Activated gamma-delta T cell treated with anti-CD3 and anti-CD28 coated beads, Interleukin-2, amount 50 U/mL, for 16 hours (primary cell): ENCODE measurements around the gene AKAP7.

Experiments used
- DNase-seq: peaks from one replicate; pipeline ENCODE4 v3.0.0-alpha.2; 2020; ENCODE audit warnings: low read depth

Gene AKAP7

GRCh38 chr6:131134220-131134979 is 867 bp upstream of the AKAP7 start:
- no peak for DNase-seq

GRCh38 chr6:131134980-131135243 is 355 bp upstream of the AKAP7 start:
- DNase-seq: no peak

- DNase-seq: no peak
Measured at GRCh38 chr6:131136021-131136786, 937 bp downstream of the AKAP7 start.

- DNase-seq: no peak
Measured at GRCh38 chr6:131139599-131139998, 4.3 kb downstream of the AKAP7 start.

- no peak for DNase-seq
Measured at GRCh38 chr6:131143319-131143718, 8.1 kb downstream of the AKAP7 start.

- no peak for DNase-seq
Measured at GRCh38 chr6:131146865-131147264, 11.6 kb downstream of the AKAP7 start.

GRCh38 chr6:131156411-131156810 is 21.1 kb downstream of the AKAP7 start:
- no peak for DNase-seq

- no peak for DNase-seq
Measured at GRCh38 chr6:131159578-131159977, 24.3 kb downstream of the AKAP7 start.

- no peak for DNase-seq
Measured at GRCh38 chr6:131160254-131160758, 25.0 kb downstream of the AKAP7 start.

GRCh38 chr6:131161987-131162386 is 26.7 kb downstream of the AKAP7 start:
- DNase-seq: no peak

- DNase-seq: no peak
Measured at GRCh38 chr6:131163886-131164285, 28.6 kb downstream of the AKAP7 start.

- DNase-seq: no peak
Measured at GRCh38 chr6:131164506-131164905, 29.2 kb downstream of the AKAP7 start.

- no peak for DNase-seq
Measured at GRCh38 chr6:131167773-131168172, 32.5 kb downstream of the AKAP7 start.

- no peak for DNase-seq
Measured at GRCh38 chr6:131169613-131170012, 34.3 kb downstream of the AKAP7 start.

- DNase-seq: no peak
Measured at GRCh38 chr6:131172222-131172621, 37.0 kb downstream of the AKAP7 start.

GRCh38 chr6:131173680-131174079 is 38.4 kb downstream of the AKAP7 start:
- DNase-seq: no peak

- DNase-seq: no peak
Measured at GRCh38 chr6:131175564-131175963, 40.3 kb downstream of the AKAP7 start.

- no peak for DNase-seq
Measured at GRCh38 chr6:131177996-131178395, 42.7 kb downstream of the AKAP7 start.

GRCh38 chr6:131182991-131183425 is 47.7 kb downstream of the AKAP7 start:
- DNase-seq: no peak

- no peak for DNase-seq
Measured at GRCh38 chr6:131183427-131184095, 48.3 kb downstream of the AKAP7 start.

GRCh38 chr6:131191590-131191989 is 56.3 kb downstream of the AKAP7 start:
- DNase-seq: no peak

- DNase-seq: no peak
Measured at GRCh38 chr6:131197716-131198115, 62.4 kb downstream of the AKAP7 start.
